ENCODE data around the gene ABLIM2.

ABLIM2 gene

DNA sequence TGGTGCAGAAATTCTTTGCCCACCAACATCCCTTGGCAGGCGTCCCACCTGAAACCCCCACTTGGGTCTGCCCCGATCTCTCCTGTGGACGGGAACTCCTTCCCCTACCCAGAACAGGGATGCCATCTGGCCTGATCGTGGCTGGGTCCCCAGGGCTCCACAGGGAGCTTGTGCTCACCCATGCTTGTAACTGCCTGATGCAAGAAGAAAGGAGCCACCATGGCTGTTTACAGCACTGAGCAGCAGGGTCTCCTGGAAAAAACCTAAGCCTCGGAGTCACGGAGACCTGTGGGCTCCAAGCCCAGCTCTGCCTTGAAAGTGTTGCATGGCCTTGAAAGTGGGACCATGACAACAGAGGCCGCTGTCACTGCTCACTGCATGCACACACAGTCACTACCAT, 117.4 kb downstream of the ABLIM2 start:
- Histone ChIP-seq H3K4me3 (ENCODE audit: low read length) (no peak overlapping the region), H3K4me2 (ENCODE audit: low read depth, low read length) (no peak overlapping the region), H4K20me1 (ENCODE audit: insufficient read depth, low read length) (no peaks in the 10 kb centered on the region), H3K9me3 (replicated peaks; ENCODE audit: insufficient read depth, low read length) (no peaks in the 10 kb centered on the region), H3K27ac (ENCODE audit: low read length) (no peak overlapping the region), H3K36me3 (replicated peaks; ENCODE audit: insufficient read depth, low read length) (no peaks in the 10 kb centered on the region), H3K79me2 (ENCODE audit: low read length) (no peaks in the 10 kb centered on the region), H3K27me3 (replicated peaks; ENCODE audit: insufficient read depth, low read length) (peaks cover 94% of the 10 kb centered on the region), H2AFZ (ENCODE audit: low read length) (no peak overlapping the region), H3K9ac (ENCODE audit: low read length) (no peak overlapping the region), H3K9me2 (replicated peaks; ENCODE audit: insufficient read depth, low read length) (no peaks in the 10 kb centered on the region), H3F3A (ENCODE audit: insufficient read depth, low read length) (no peaks in the 10 kb centered on the region), H3K4me1 (ENCODE audit: low read length) (no peaks in the 10 kb centered on the region)
- TF ChIP-seq EZH2 (optimal IDR thresholded peaks at IDR 0.05; ENCODE audit: low read depth, low read length) (no peak), EZH2phosphoT487 (IDR thresholded peaks at IDR 0.05; ENCODE audit: low read length) (no peak)
- TF ChIP-seq, protein P1, sequence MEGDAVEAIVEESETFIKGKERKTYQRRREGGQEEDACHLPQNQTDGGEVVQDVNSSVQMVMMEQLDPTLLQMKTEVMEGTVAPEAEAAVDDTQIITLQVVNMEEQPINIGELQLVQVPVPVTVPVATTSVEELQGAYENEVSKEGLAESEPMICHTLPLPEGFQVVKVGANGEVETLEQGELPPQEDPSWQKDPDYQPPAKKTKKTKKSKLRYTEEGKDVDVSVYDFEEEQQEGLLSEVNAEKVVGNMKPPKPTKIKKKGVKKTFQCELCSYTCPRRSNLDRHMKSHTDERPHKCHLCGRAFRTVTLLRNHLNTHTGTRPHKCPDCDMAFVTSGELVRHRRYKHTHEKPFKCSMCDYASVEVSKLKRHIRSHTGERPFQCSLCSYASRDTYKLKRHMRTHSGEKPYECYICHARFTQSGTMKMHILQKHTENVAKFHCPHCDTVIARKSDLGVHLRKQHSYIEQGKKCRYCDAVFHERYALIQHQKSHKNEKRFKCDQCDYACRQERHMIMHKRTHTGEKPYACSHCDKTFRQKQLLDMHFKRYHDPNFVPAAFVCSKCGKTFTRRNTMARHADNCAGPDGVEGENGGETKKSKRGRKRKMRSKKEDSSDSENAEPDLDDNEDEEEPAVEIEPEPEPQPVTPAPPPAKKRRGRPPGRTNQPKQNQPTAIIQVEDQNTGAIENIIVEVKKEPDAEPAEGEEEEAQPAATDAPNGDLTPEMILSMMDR (IDR thresholded peaks at IDR 0.05; ENCODE audit: low read length), result no peak
- DNase-seq, result no peak

DNA sequence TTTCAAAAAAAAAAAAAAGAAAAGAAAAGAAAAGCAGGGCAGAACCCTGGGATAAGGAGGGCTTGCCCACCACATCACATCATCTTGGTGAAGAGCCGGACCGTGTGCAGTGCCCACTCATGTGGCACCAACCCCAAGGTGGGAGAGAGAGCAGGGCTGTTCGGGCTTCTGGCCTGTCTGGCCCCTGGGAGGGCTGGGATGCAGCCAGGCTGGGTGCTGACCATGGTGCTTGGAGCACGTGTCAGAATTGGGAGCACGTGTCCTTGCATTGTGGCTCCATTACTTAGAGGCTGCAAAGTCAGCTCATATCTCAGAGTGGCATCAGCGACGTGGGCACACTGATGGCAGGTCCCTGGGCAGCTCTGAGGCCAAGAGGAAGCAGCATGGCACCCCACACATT, 118.0 kb downstream of the ABLIM2 start:
- Histone ChIP-seq H3K27ac (ENCODE audit: low read length) (no peak overlapping the region), H2AFZ (ENCODE audit: low read length) (no peak overlapping the region), H3K27me3 (replicated peaks; ENCODE audit: insufficient read depth, low read length) (peaks cover 94% of the 10 kb centered on the region), H3K79me2 (ENCODE audit: low read length) (no peaks in the 10 kb centered on the region), H3K4me3 (ENCODE audit: low read length) (no peak overlapping the region), H3K9ac (ENCODE audit: low read length) (no peak overlapping the region), H4K20me1 (ENCODE audit: insufficient read depth, low read length) (no peaks in the 10 kb centered on the region), H3K4me1 (ENCODE audit: low read length) (peaks cover 4% of the 10 kb centered on the region), H3K9me3 (replicated peaks; ENCODE audit: insufficient read depth, low read length) (no peaks in the 10 kb centered on the region), H3K9me2 (replicated peaks; ENCODE audit: insufficient read depth, low read length) (no peaks in the 10 kb centered on the region), H3K4me2 (ENCODE audit: low read depth, low read length) (no peak overlapping the region), H3K36me3 (replicated peaks; ENCODE audit: insufficient read depth, low read length) (no peaks in the 10 kb centered on the region), H3F3A (ENCODE audit: insufficient read depth, low read length) (no peaks in the 10 kb centered on the region)
- TF ChIP-seq, protein P1 (IDR thresholded peaks at IDR 0.05; ENCODE audit: low read length), result no peak
- no peak for TF ChIP-seq EZH2 (optimal IDR thresholded peaks at IDR 0.05; ENCODE audit: low read depth, low read length)
- no peak for DNase-seq

DNA sequence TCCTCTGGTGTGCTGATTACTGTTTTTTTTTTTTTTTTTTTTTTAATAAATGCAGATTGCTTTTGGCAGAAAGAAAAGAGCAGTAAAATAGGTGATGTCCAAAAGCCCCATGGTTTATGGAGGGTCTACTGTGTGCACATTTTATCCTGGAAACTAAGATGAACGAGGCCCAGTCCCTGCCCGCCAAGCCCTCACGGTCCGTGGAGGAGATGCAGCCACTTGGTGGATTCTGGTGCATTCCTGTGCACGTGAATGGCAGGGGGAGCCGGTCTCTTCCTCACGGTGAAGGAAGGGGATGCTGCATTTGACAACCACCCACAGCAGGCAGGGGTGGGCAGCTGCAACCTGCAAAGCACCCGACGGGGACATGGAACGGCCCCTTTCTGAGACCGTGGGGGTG, 118.8 kb downstream of the ABLIM2 start:
- H2AFZ ChIP-seq (ENCODE audit: low read length), result no peak overlapping the region
- H3K27ac ChIP-seq (ENCODE audit: low read length), result no peak overlapping the region
- H3K4me3 ChIP-seq (ENCODE audit: low read length), result no peak overlapping the region
- H3K4me1 ChIP-seq (ENCODE audit: low read length), result peaks cover 10% of the 10 kb centered on the region
- H3K4me2 ChIP-seq (ENCODE audit: low read depth, low read length), result no peak overlapping the region
- no peaks in the 10 kb centered on the region for H3K9me2 ChIP-seq (replicated peaks; ENCODE audit: insufficient read depth, low read length)
- no peak for DNase-seq
- no peaks in the 10 kb centered on the region for H3K79me2 ChIP-seq (ENCODE audit: low read length)
- H3K9me3 ChIP-seq (replicated peaks; ENCODE audit: insufficient read depth, low read length), result no peaks in the 10 kb centered on the region
- peaks cover 86% of the 10 kb centered on the region for H3K27me3 ChIP-seq (replicated peaks; ENCODE audit: insufficient read depth, low read length)
- H3K36me3 ChIP-seq (replicated peaks; ENCODE audit: insufficient read depth, low read length), result no peaks in the 10 kb centered on the region
- H3F3A ChIP-seq (ENCODE audit: insufficient read depth, low read length), result 0 out of 2 replicates have a peak, but pooled peaks cover 3% of the 10 kb centered on the region
- no peak overlapping the region for H3K9ac ChIP-seq (ENCODE audit: low read length)
- TF ChIP-seq, protein P1 (IDR thresholded peaks at IDR 0.05; ENCODE audit: low read length), result no peak
- TF ChIP-seq EZH2phosphoT487 (IDR thresholded peaks at IDR 0.05; ENCODE audit: low read length), result no peak
- no peak for TF ChIP-seq EZH2 (optimal IDR thresholded peaks at IDR 0.05; ENCODE audit: low read depth, low read length)
- no peaks in the 10 kb centered on the region for H4K20me1 ChIP-seq (ENCODE audit: insufficient read depth, low read length)
